Caco-2 (cell line): ENCODE results near the gene C1orf141. TPM values are rescaled to one million over a fixed set of nuclear protein-coding genes. Genes with fewer than 3 reads are reported as not detected.

Source experiments
- BruUV-seq: library from RNA; stranded (reverse); fragments of 400-500 nt; replicated peaks from 2 replicates; lab custom pipeline; 2021; lab: Mats Ljungman, UMichigan
- CTCF ChIA-PET: fragments of 300-600 bp; sonication (Branson Sonifier 250); formaldehyde crosslinking; loops from one replicate; lab custom pipeline; 2022; ENCODE audit warnings: antibody characterized with exemption; lab: Charles Lee
- POLR2A ChIA-PET: fragments of 300-600 bp; sonication (Branson Sonifier 250); formaldehyde crosslinking; loops from one replicate; lab custom pipeline; 2022; ENCODE audit warnings: antibody characterized with exemption; lab: Charles Lee
- DNase-seq, 2 experiments: peaks; one replicate each; pipeline versions ENCODE4 v3.0.0 to v3.0.0-alpha.2; 2020 to 2022
- H3K27me3 ChIP-seq: replicated peaks from 2 replicates; pipeline ENCODE4 v1.6.0; 2011; ENCODE audit warnings: low read length; ENCODE audit not compliant: control insufficient read depth, insufficient read depth
- H3K36me3 ChIP-seq: 2 replicates; pipeline ENCODE4 v1.5.1; 2011; ENCODE audit warnings: low read length; ENCODE audit not compliant: control insufficient read depth, insufficient read depth
- H3K4me1 ChIP-seq: fragments of 250-450 bp; sonication (Bioruptor Pico); 2 replicates; pipeline ENCODE4 v1.5.1; 2020; ENCODE audit warnings: mild to moderate bottlenecking
- H3K4me3 ChIP-seq: 2 replicates; pipeline ENCODE4 v1.5.1; 2011; ENCODE audit warnings: low read depth, mild to moderate bottlenecking, control low read depth, low read length
- H3K9me3 ChIP-seq: fragments of 250-450 bp; sonication (Bioruptor Pico); 2 replicates; pipeline ENCODE4 v1.5.1; 2020; ENCODE audit warnings: mild to moderate bottlenecking, moderate library complexity
- H3K27ac Mint-ChIP-seq: one replicate; pipeline ENCODE4 v1.8.0; 2022; ENCODE audit warnings: mixed read lengths; ENCODE audit not compliant: unreplicated experiment
- H3K27me3 Mint-ChIP-seq: one replicate; pipeline ENCODE4 v1.8.0; 2022; ENCODE audit warnings: mixed read lengths; ENCODE audit not compliant: insufficient read depth, unreplicated experiment
- H3K36me3 Mint-ChIP-seq: one replicate; pipeline ENCODE4 v1.8.0; 2022; ENCODE audit warnings: mild to moderate bottlenecking, mixed read lengths; ENCODE audit not compliant: insufficient read depth, unreplicated experiment
- H3K4me1 Mint-ChIP-seq: one replicate; pipeline ENCODE4 v1.8.0; 2022; ENCODE audit warnings: low read depth, mixed read lengths; ENCODE audit not compliant: unreplicated experiment
- H3K4me3 Mint-ChIP-seq: one replicate; pipeline ENCODE4 v1.8.0; 2022; ENCODE audit warnings: mild to moderate bottlenecking, moderate library complexity, mixed read lengths; ENCODE audit not compliant: unreplicated experiment
- H3K9me3 Mint-ChIP-seq: one replicate; pipeline ENCODE4 v1.8.0; 2022; ENCODE audit warnings: mixed read lengths; ENCODE audit not compliant: unreplicated experiment
- CTCF ChIP-seq, 2 experiments: fragments of 200-600 bp in 1 of 2; IDR thresholded peaks; 1 replicate in 1 of 2; 2 replicates in 1 of 2; pipeline versions ENCODE4 v1.5.1 to v1.8.0; 2011 to 2022; ENCODE audit warnings: antibody characterized with exemption in 1 of 2, control low read depth in 1 of 2, inconsistent platforms in 1 of 2, low read depth in 1 of 2, low read length in 1 of 2, mild to moderate bottlenecking in 1 of 2, moderate library complexity in 1 of 2; ENCODE audit not compliant: insufficient read depth in 1 of 2, severe bottlenecking in 1 of 2, unreplicated experiment in 1 of 2
- intact Hi-C: fragments of 100-400 bp; cut with micrococcal nuclease; formaldehyde crosslinking; loops from one replicate; pipeline ENCODE4 v1.10.0; 2022; ENCODE audit not compliant: unreplicated experiment
- total RNA-seq: library from RNA; stranded (reverse); gene quantifications from 2 replicates; pipeline ENCODE4 v1.2.3, GENCODE V29; 2022

C1orf141 gene
- total RNA-seq, 1 experiment from 2014 or later: not detected

GRCh38 chr1:67173988-67174387 is 39.2 kb upstream of the C1orf141 start:
- Histone ChIP-seq H3K36me3 (no peaks in the 10 kb centered on the region), H3K4me1 (no peaks in the 10 kb centered on the region), H3K4me3 (no peak overlapping the region), H3K9me3 (no peaks in the 10 kb centered on the region), H3K27me3 (no peaks in the 10 kb centered on the region)
- intact Hi-C loops: no loop called here
- no peaks in the 10 kb centered on the region for H3K9me3 Mint-ChIP-seq
- TF ChIP-seq CTCF (IDR thresholded peaks at IDR 0.05; ENCODE audit: insufficient read depth in 1 of 2, low read depth in 1 of 2, low read length in 1 of 2, severe bottlenecking in 1 of 2, unreplicated experiment in 1 of 2): no peak
- ChIA-PET CTCF (no interaction called here), POLR2A (no interaction called here)
- no peak overlapping the region for H3K4me3 Mint-ChIP-seq
- no peak overlapping the region for H3K27ac Mint-ChIP-seq
- BruUV-seq: no TSS peak
- no peaks in the 10 kb centered on the region for H3K27me3 Mint-ChIP-seq
- H3K4me1 Mint-ChIP-seq: no peaks in the 10 kb centered on the region
- no peaks in the 10 kb centered on the region for H3K36me3 Mint-ChIP-seq
- DNase-seq: no peak

- no peak for TF ChIP-seq CTCF (IDR thresholded peaks at IDR 0.05; ENCODE audit: insufficient read depth in 1 of 2, low read depth in 1 of 2, low read length in 1 of 2, severe bottlenecking in 1 of 2, unreplicated experiment in 1 of 2)
- ChIA-PET CTCF (no interaction called here), POLR2A (no interaction called here)
- H3K4me1 Mint-ChIP-seq: no peaks in the 10 kb centered on the region
- no peak overlapping the region for H3K4me3 Mint-ChIP-seq
- H3K4me1 ChIP-seq: no peaks in the 10 kb centered on the region
- H3K27me3 Mint-ChIP-seq: no peaks in the 10 kb centered on the region
- no peak overlapping the region for H3K27ac Mint-ChIP-seq
- intact Hi-C loops: no loop called here
- no peaks in the 10 kb centered on the region for H3K36me3 Mint-ChIP-seq
- no peaks in the 10 kb centered on the region for H3K9me3 ChIP-seq
- no TSS peak for BruUV-seq
- DNase-seq: no peak
- H3K4me3 ChIP-seq: no peak overlapping the region
- H3K36me3 ChIP-seq: no peaks in the 10 kb centered on the region
- H3K27me3 ChIP-seq: no peaks in the 10 kb centered on the region
- no peaks in the 10 kb centered on the region for H3K9me3 Mint-ChIP-seq
Measured at GRCh38 chr1:67171978-67172377, 37.2 kb upstream of the C1orf141 start.

DNA sequence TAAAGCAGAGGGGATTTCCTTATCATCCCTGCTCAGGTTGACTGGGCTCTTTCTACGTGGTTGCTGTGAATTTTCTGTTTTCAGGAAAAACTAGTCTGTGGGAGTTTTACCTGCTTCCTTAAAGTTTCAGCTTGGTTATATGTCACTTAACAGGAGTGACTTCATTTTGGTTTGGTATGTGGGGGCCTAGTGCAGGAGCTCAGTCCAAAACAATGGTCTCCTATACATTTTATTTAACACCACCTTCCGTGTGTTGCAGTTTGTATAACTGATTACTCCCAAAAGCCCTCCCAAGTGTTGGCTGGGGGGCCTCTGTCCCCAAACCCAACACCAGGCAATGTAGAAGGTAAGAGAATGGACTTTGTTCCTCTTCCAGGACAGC is 36.8 kb upstream of the C1orf141 start:
- H3K27ac Mint-ChIP-seq: no peak overlapping the region
- BruUV-seq: no TSS peak
- no peaks in the 10 kb centered on the region for H3K27me3 Mint-ChIP-seq
- no peaks in the 10 kb centered on the region for H3K4me1 ChIP-seq
- H3K9me3 Mint-ChIP-seq: no peaks in the 10 kb centered on the region
- H3K4me1 Mint-ChIP-seq: no peaks in the 10 kb centered on the region
- H3K9me3 ChIP-seq: no peaks in the 10 kb centered on the region
- CTCF ChIA-PET: no interaction called here
- intact Hi-C loops: no loop called here
- DNase-seq: no peak
- no peak overlapping the region for H3K4me3 Mint-ChIP-seq
- H3K4me3 ChIP-seq: no peak overlapping the region
- no peak for TF ChIP-seq CTCF (IDR thresholded peaks at IDR 0.05; ENCODE audit: insufficient read depth in 1 of 2, low read depth in 1 of 2, low read length in 1 of 2, severe bottlenecking in 1 of 2, unreplicated experiment in 1 of 2)
- H3K27me3 ChIP-seq: no peaks in the 10 kb centered on the region
- POLR2A ChIA-PET: no interaction called here
- H3K36me3 ChIP-seq: no peaks in the 10 kb centered on the region
- H3K36me3 Mint-ChIP-seq: no peaks in the 10 kb centered on the region
